A549 (cell line): ENCODE measurements around the gene PID1. TPM values are rescaled to one million over a fixed set of nuclear protein-coding genes. Genes with fewer than 3 reads are reported as not detected.

Experiments used
- ATAC-seq, 2 experiments: fragments of 200-7000 bp in 1 of 2; fragments of >200 bp in 1 of 2; cut with Nextera tagmentation in 1 of 2; cut with Tn5 transposase in 1 of 2; 3 replicates each; pipeline versions ENCODE4 v1.8.0 to v1.9.1; 2018 to 2020; ENCODE audit warnings: mild to moderate bottlenecking in 1 of 2, moderate library complexity in 1 of 2
- CTCF ChIA-PET: fragments of 300-600 bp; sonication (Branson Sonifier 250); formaldehyde crosslinking; extraction: SDS; loops from one replicate; lab custom pipeline; 2021; ENCODE audit warnings: antibody characterized with exemption, inconsistent platforms; lab: Yijun Ruan, JAX
- POLR2A ChIA-PET: fragments of 350-600 bp; formaldehyde crosslinking; extraction: SDS; loops from one replicate; lab custom pipeline; 2021; ENCODE audit warnings: antibody characterized with exemption, inconsistent platforms; lab: Yijun Ruan, JAX
- DNase-seq, 2 experiments: peaks; one replicate each; pipeline versions ENCODE4 v3.0.0 to v3.0.0-alpha.2; 2011 to 2016; ENCODE audit warnings: low read depth in 1 of 2, low spot score in 1 of 2
- FAIRE-seq: peaks from 2 replicates; lab custom pipeline; 2011; peaks lifted over from hg19 to GRCh38; lab: Jason Lieb, UNC
- H3K27ac ChIP-seq, 2 experiments: fragments of >200 bp; sonication (Bioruptor Twin); formaldehyde crosslinking; 3 replicates each; pipeline ENCODE4 v1.5.1; 2016 to 2017
- H3K4me1 ChIP-seq: fragments of >200 bp; sonication (Bioruptor Twin); formaldehyde crosslinking; 3 replicates; pipeline ENCODE4 v1.6.1; 2016
- H3K4me2 ChIP-seq: fragments of >200 bp; sonication (Bioruptor Twin); formaldehyde crosslinking; 3 replicates; pipeline ENCODE4 v1.6.1; 2016
- H3K4me3 ChIP-seq: fragments of >200 bp; sonication (Bioruptor Twin); formaldehyde crosslinking; 3 replicates; pipeline ENCODE4 v1.5.1; 2016
- H3K9me3 ChIP-seq: fragments of >200 bp; sonication (Bioruptor Twin); formaldehyde crosslinking; 3 replicates; pipeline ENCODE4 v1.6.1; 2016
- CHD2 ChIP-seq: fragments of 150-350 bp; IDR thresholded peaks from 2 replicates; pipeline ENCODE4 v1.6.1; 2014; ENCODE audit warnings: low read length; ENCODE audit not compliant: partially characterized antibody
- CHD4 ChIP-seq: fragments of 200-600 bp; sonication (generic); IDR thresholded peaks from 2 replicates; pipeline ENCODE4 v1.6.1; 2016; ENCODE audit warnings: antibody characterized with exemption, mild to moderate bottlenecking, borderline replicate concordance
- E2F6 ChIP-seq: IDR thresholded peaks from 2 replicates; pipeline ENCODE4 v1.6.1; 2012; ENCODE audit warnings: low read depth, borderline replicate concordance
- EHMT2 ChIP-seq: fragments of 200-600 bp; sonication (generic); IDR thresholded peaks from 2 replicates; pipeline ENCODE4 v1.6.1; 2016; ENCODE audit warnings: antibody characterized with exemption, low read depth, mild to moderate bottlenecking, moderate library complexity
- ELK1 ChIP-seq: fragments of 150-350 bp; IDR thresholded peaks from 2 replicates; pipeline ENCODE4 v1.6.1; 2014; ENCODE audit warnings: low read depth, mild to moderate bottlenecking, low read length
- EP300 ChIP-seq, 2 experiments: fragments of >200 bp; sonication (Bioruptor Twin); formaldehyde crosslinking; IDR thresholded peaks; 2 replicates in 1 of 2; 3 replicates in 1 of 2; pipeline ENCODE4 v1.6.1; 2016 to 2017
- ESRRA ChIP-seq: fragments of 150-350 bp; IDR thresholded peaks from 2 replicates; pipeline ENCODE4 v1.6.1; 2014; ENCODE audit warnings: mild to moderate bottlenecking, low read length, borderline replicate concordance
- HMGXB4 ChIP-seq: fragments of 250-450 bp; sonication (Bioruptor Pico); IDR thresholded peaks from 2 replicates; pipeline ENCODE4 v1.5.0; 2021; ENCODE audit warnings: mild to moderate bottlenecking, moderate library complexity, borderline replicate concordance
- HOXA7 ChIP-seq: fragments of 250-450 bp; sonication (Bioruptor Pico); IDR thresholded peaks from 2 replicates; pipeline ENCODE4 v1.5.0; 2020; ENCODE audit warnings: mild to moderate bottlenecking, moderate library complexity
- HOXB13 ChIP-seq: fragments of 250-450 bp; sonication (Bioruptor Pico); IDR thresholded peaks from 2 replicates; pipeline ENCODE4 v1.5.0; 2020; ENCODE audit warnings: low read depth, mild to moderate bottlenecking, moderate library complexity
- JUNB ChIP-seq: fragments of >200 bp; sonication (Bioruptor Twin); formaldehyde crosslinking; IDR thresholded peaks from 2 replicates; pipeline ENCODE4 v1.6.1; 2016
- KDM5A ChIP-seq: fragments of 200-600 bp; sonication (generic); IDR thresholded peaks from 2 replicates; pipeline ENCODE4 v1.6.1; 2016; ENCODE audit warnings: antibody characterized with exemption, mild to moderate bottlenecking
- MAFK ChIP-seq: fragments of 450-650 bp; IDR thresholded peaks from 2 replicates; pipeline ENCODE4 v1.6.1; 2014; ENCODE audit not compliant: partially characterized antibody
- MAX ChIP-seq: IDR thresholded peaks from 2 replicates; pipeline ENCODE4 v1.6.1; 2012
- NPAS2 ChIP-seq: fragments of 250-450 bp; sonication (Bioruptor Pico); IDR thresholded peaks from 2 replicates; pipeline ENCODE4 v1.8.0; 2022; ENCODE audit warnings: mild to moderate bottlenecking, moderate library complexity, borderline replicate concordance
- PHF8 ChIP-seq: fragments of 200-600 bp; sonication (generic); IDR thresholded peaks from 2 replicates; pipeline ENCODE4 v1.6.1; 2016; ENCODE audit warnings: low read depth, mild to moderate bottlenecking, antibody characterized with exemption, moderate library complexity, borderline replicate concordance
- POLR2AphosphoS2 ChIP-seq: conservative IDR thresholded peaks from 2 replicates; pipeline ENCODE4 v1.6.1; 2012; ENCODE audit warnings: low read length, improper control_type of control experiment, inconsistent platforms
- REST ChIP-seq: fragments of 200-600 bp; sonication (generic); IDR thresholded peaks from 2 replicates; pipeline ENCODE4 v1.6.1; 2016; ENCODE audit warnings: antibody characterized with exemption, mild to moderate bottlenecking, moderate library complexity
- SMC3 ChIP-seq: fragments of >200 bp; sonication (Bioruptor Twin); formaldehyde crosslinking; IDR thresholded peaks from 3 replicates; pipeline ENCODE4 v1.6.1; 2018; ENCODE audit warnings: inconsistent platforms
- SREBF2 ChIP-seq: fragments of 450-650 bp; IDR thresholded peaks from 2 replicates; pipeline ENCODE4 v1.6.1; 2014; ENCODE audit warnings: mild to moderate bottlenecking, moderate library complexity
- TFCP2L1 ChIP-seq: fragments of 250-450 bp; sonication (Bioruptor Pico); IDR thresholded peaks from 2 replicates; pipeline ENCODE4 v1.5.0; 2021; ENCODE audit warnings: mild to moderate bottlenecking
- ZFP36 ChIP-seq: fragments of 450-650 bp; IDR thresholded peaks from 2 replicates; pipeline ENCODE4 v1.6.1; 2014; ENCODE audit warnings: borderline replicate concordance; ENCODE audit not compliant: partially characterized antibody
- WGBS: methylation state at CpG from one replicate; pipeline ENCODE4 v1.1.6; 2017; ENCODE audit errors: missing lambda C conversion rate; 5-methylcytosine and 5-hydroxymethylcytosine counted together
- polyA plus RNA-seq, 4 experiments: library from polyadenylated mRNA; depleted of rRNA in 3 of 4; stranded (reverse); fragments of >200 nt; fragmentation: RNase III in 1 of 4; extraction: RNeasy Plus Mini Kit Qiagen cat#74134 plus additional on column Dnase treatment in 1 of 4; gene quantifications; 2 replicates in 3 of 4; 3 replicates in 1 of 4; pipeline ENCODE4 v1.2.3, GENCODE V29; 2011 to 2017
- TF ChIP-seq, protein P1 (sequence below): fragments of 250-450 bp; sonication (Bioruptor Pico); IDR thresholded peaks from 2 replicates; pipeline ENCODE4 v1.5.0; 2020; ENCODE audit warnings: low read depth, mild to moderate bottlenecking, moderate library complexity
- TF ChIP-seq, protein P2 (sequence below): fragments of >200 bp; sonication (Bioruptor Twin); formaldehyde crosslinking; IDR thresholded peaks from 2 replicates; pipeline ENCODE4 v1.6.1; 2016

The PID1 gene
- polyA plus RNA-seq, 2 of the 4 experiments (the other 2 are of a cell fraction): 0.75 to 2.7 TPM

DNA sequence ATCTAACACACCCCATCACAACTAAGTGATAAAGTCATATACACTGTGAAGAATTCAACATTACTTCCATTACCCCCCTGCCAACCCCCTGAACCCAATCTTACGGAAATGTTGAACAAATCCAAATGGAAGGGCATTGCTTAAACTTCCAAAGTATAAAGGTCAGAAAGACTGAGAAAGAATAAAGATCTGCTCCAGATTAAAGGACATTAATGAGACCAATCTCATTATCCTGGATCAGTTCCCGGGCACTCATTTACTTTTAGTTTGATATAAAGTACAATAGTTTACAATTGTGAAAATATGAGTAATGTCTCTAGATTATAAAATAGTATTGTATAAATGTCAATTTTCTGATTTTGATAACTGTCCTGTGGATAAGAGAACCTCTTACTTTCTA is 229.4 kb downstream of the PID1 start:
- POLR2A ChIA-PET: no interaction called here
- CTCF ChIA-PET: interaction anchor here (1.1 kb wide), 1 partner anchor 17 kb away, joined by 4 read pairs; no protein-coding TSS in a partner anchor

DNA sequence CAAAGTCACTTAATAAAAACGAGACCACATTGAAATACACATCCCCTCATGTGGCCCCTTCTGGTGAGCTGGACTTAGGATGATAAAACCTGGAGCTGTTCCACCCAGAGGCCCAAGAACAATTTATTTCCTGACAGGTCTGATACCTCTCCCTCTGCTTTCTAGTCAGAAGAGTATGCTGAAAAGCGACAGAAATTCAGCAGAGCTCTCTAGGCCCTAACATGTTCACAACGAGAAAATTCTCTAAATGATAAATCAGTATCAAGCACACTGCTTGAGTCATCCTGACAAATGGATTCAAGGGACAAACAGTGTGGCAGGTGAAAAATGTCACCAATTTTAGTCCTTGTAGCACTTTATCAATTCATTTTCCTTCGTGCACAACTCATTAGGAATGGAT is 233.5 kb downstream of the PID1 start:
- ChIA-PET CTCF (no interaction called here), POLR2A (no interaction called here)

More for the DNA sequence above, 229.4 kb downstream of the PID1 start:
- TF ChIP-seq HOXB13 (CRISPR knock-in tag): no peak
- TF ChIP-seq EHMT2: no peak
- no peak for TF ChIP-seq HMGXB4 (CRISPR knock-in tag)
- no peak for TF ChIP-seq KDM5A
- TF ChIP-seq PHF8: no peak
- TF ChIP-seq CHD4: no peak
- no peak for TF ChIP-seq ZFP36
- TF ChIP-seq, protein P1, sequence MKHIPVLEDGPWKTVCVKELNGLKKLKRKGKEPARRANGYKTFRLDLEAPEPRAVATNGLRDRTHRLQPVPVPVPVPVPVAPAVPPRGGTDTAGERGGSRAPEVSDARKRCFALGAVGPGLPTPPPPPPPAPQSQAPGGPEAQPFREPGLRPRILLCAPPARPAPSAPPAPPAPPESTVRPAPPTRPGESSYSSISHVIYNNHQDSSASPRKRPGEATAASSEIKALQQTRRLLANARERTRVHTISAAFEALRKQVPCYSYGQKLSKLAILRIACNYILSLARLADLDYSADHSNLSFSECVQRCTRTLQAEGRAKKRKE (CRISPR knock-in tag): no peak
- no peak for TF ChIP-seq MAFK
- TF ChIP-seq JUNB: no peak
- no peak for TF ChIP-seq MAX
- TF ChIP-seq, protein P2, sequence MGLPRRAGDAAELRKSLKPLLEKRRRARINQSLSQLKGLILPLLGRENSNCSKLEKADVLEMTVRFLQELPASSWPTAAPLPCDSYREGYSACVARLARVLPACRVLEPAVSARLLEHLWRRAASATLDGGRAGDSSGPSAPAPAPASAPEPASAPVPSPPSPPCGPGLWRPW: no peak
- TF ChIP-seq SREBF2: no peak
- no peak for TF ChIP-seq ESRRA
- no peak for TF ChIP-seq TFCP2L1 (CRISPR knock-in tag)
- no peak for TF ChIP-seq HOXA7 (CRISPR knock-in tag)
- TF ChIP-seq ELK1: no peak
- no peak for TF ChIP-seq EP300 (IDR thresholded peaks at IDR 0.05)
- no peak for TF ChIP-seq POLR2AphosphoS2
- DNase-seq: no peak
- ATAC-seq: no peak
- Histone ChIP-seq H3K9me3 (no peaks in the 10 kb centered on the region), H3K27ac (no peak overlapping the region), H3K4me1 (no peaks in the 10 kb centered on the region), H3K4me3 (no peak overlapping the region), H3K4me2 (no peak overlapping the region)
- 20% methylated on average over 2 of the region's 2 CpGs for WGBS
- FAIRE-seq: no peak

More for the DNA sequence above, 233.5 kb downstream of the PID1 start:
- FAIRE-seq (no peak), DNase-seq (no peak), ATAC-seq (no peak)
- H3K9me3 ChIP-seq: no peaks in the 10 kb centered on the region
- H3K4me3 ChIP-seq: no peak overlapping the region
- H3K27ac ChIP-seq: no peak overlapping the region
- H3K4me1 ChIP-seq: no peaks in the 10 kb centered on the region
- WGBS: 3% methylated on average over 4 of the region's 4 CpGs
- no peak overlapping the region for H3K4me2 ChIP-seq
- TF ChIP-seq NPAS2 (no peak), SMC3 (no peak), TFCP2L1 (CRISPR knock-in tag) (no peak), REST (no peak), CHD2 (no peak), E2F6 (no peak)
